IMR-90 (cell line): ENCODE measurements around the gene CES2. TPM values are rescaled to one million over a fixed set of nuclear protein-coding genes. Genes with fewer than 3 reads are reported as not detected.
A peak's percentile ranks its signal among the peaks of the same experiment; 100 is the strongest.

Source experiments
- ATAC-seq: fragments of 200-7000 bp; cut with Tn5 transposase; 2 replicates; pipeline ENCODE4 v1.9.1; 2020; ENCODE audit warnings: low read depth, mild to moderate bottlenecking, moderate library complexity
- BruUV-seq: library from RNA; stranded (reverse); fragments of 400-500 nt; replicated peaks from 2 replicates; lab custom pipeline; 2021; lab: Mats Ljungman, UMichigan
- CTCF ChIA-PET: fragments of 300-600 bp; formaldehyde crosslinking; extraction: SDS; loops from one replicate; lab custom pipeline; 2021; ENCODE audit warnings: antibody characterized with exemption; lab: Yijun Ruan, JAX
- POLR2A ChIA-PET: fragments of 300-600 bp; sonication (Branson Sonifier 250); formaldehyde crosslinking; loops from one replicate; lab custom pipeline; 2022; ENCODE audit warnings: antibody characterized with exemption; ENCODE audit not compliant: unreplicated experiment; lab: Charles Lee
- DNase-seq: peaks from one replicate; pipeline ENCODE4 v3.0.0; 2013
- H2AFZ ChIP-seq: replicated peaks from 2 replicates; pipeline ENCODE3; 2013; ENCODE audit warnings: low read length, mild to moderate bottlenecking; ENCODE audit not compliant: poor library complexity
- H2AK5ac ChIP-seq: 2 replicates; pipeline ENCODE4 v1.6.1; 2013; ENCODE audit warnings: low read depth, low read length, inconsistent platforms
- H2AK9ac ChIP-seq: replicated peaks from 2 replicates; pipeline ENCODE3; 2013; ENCODE audit warnings: mild to moderate bottlenecking, low read depth, low read length, moderate library complexity; ENCODE audit not compliant: poor library complexity
- H2BK120ac ChIP-seq: 2 replicates; pipeline ENCODE4 v1.6.1; 2013; ENCODE audit warnings: low read depth, low read length, inconsistent platforms
- H2BK15ac ChIP-seq: 3 replicates; pipeline ENCODE4 v1.6.1; 2013; ENCODE audit warnings: low read depth, low read length, inconsistent platforms
- H2BK20ac ChIP-seq: 2 replicates; pipeline ENCODE4 v1.6.1; 2013; ENCODE audit warnings: low read depth, mild to moderate bottlenecking, inconsistent platforms, low read length, moderate library complexity
- H2BK5ac ChIP-seq: 2 replicates; pipeline ENCODE4 v1.6.1; 2013; ENCODE audit warnings: mild to moderate bottlenecking, low read depth, low read length, inconsistent platforms; ENCODE audit not compliant: poor library complexity, severe bottlenecking
- H3K14ac ChIP-seq: replicated peaks from 2 replicates; pipeline ENCODE4 v1.6.1; 2013; ENCODE audit warnings: low read depth, low read length, inconsistent platforms
- H3K18ac ChIP-seq: 2 replicates; pipeline ENCODE4 v1.6.1; 2013; ENCODE audit warnings: low read depth, low read length, control low read depth
- H3K23ac ChIP-seq: 2 replicates; pipeline ENCODE4 v1.6.1; 2013; ENCODE audit warnings: low read depth, low read length, inconsistent platforms
- H3K27ac ChIP-seq: 2 replicates; pipeline ENCODE4 v1.5.1; 2013; ENCODE audit warnings: mild to moderate bottlenecking, control low read depth, low read length; ENCODE audit not compliant: insufficient read depth
- H3K27me3 ChIP-seq: 2 replicates; pipeline ENCODE4 v1.6.1; 2013; ENCODE audit warnings: low read length; ENCODE audit not compliant: control insufficient read depth, insufficient read depth
- H3K36me3 ChIP-seq: 2 replicates; pipeline ENCODE4 v1.6.1; 2013; ENCODE audit warnings: low read length, mixed read lengths; ENCODE audit not compliant: control insufficient read depth, insufficient read depth
- H3K4ac ChIP-seq: 2 replicates; pipeline ENCODE4 v1.6.1; 2013; ENCODE audit warnings: low read depth, low read length, inconsistent platforms
- H3K4me1 ChIP-seq: 2 replicates; pipeline ENCODE4 v1.6.1; 2013; ENCODE audit warnings: low read length, mixed read lengths; ENCODE audit not compliant: control insufficient read depth, insufficient read depth
- H3K4me2 ChIP-seq: 2 replicates; pipeline ENCODE4 v1.6.1; 2013; ENCODE audit warnings: low read depth, mild to moderate bottlenecking, control low read depth, low read length, moderate library complexity
- H3K4me3 ChIP-seq: 2 replicates; pipeline ENCODE4 v1.5.1; 2013; ENCODE audit warnings: low read depth, mild to moderate bottlenecking, control low read depth, low read length, moderate library complexity; ENCODE audit not compliant: insufficient read depth
- H3K56ac ChIP-seq: 2 replicates; pipeline ENCODE4 v1.6.1; 2013; ENCODE audit warnings: low read length, inconsistent platforms; ENCODE audit not compliant: insufficient read depth; ENCODE audit errors: extremely low read depth
- H3K79me1 ChIP-seq, 2 experiments: 2 replicates each; pipeline ENCODE4 v1.6.1; 2013; ENCODE audit warnings: low read length in 2 of 2, inconsistent platforms in 1 of 2, low read depth in 1 of 2
- H3K9ac ChIP-seq: 2 replicates; pipeline ENCODE4 v1.6.1; 2013; ENCODE audit warnings: low read depth, low read length, control low read depth
- H3K9me1 ChIP-seq: 2 replicates; pipeline ENCODE4 v1.6.1; 2013; ENCODE audit warnings: low read length, inconsistent platforms; ENCODE audit not compliant: insufficient read depth
- H3K9me3 ChIP-seq: 2 replicates; pipeline ENCODE4 v1.6.1; 2013; ENCODE audit warnings: low read length; ENCODE audit not compliant: control insufficient read depth, insufficient read depth
- H4K20me1 ChIP-seq: 2 replicates; pipeline ENCODE4 v1.6.1; 2013; ENCODE audit warnings: low read length, inconsistent platforms; ENCODE audit not compliant: insufficient read depth
- H4K5ac ChIP-seq: 2 replicates; pipeline ENCODE4 v1.6.1; 2013; ENCODE audit warnings: mild to moderate bottlenecking, low read depth, low read length, control low read depth
- H4K8ac ChIP-seq, 2 experiments: 2 replicates each; pipeline ENCODE4 v1.6.1; 2013; ENCODE audit warnings: low read depth in 2 of 2, low read length in 2 of 2, control low read depth in 1 of 2, inconsistent platforms in 1 of 2
- H4K91ac ChIP-seq: 2 replicates; pipeline ENCODE4 v1.6.1; 2013; ENCODE audit warnings: low read depth, low read length, inconsistent platforms; ENCODE audit not compliant: insufficient read depth
- BHLHE40 ChIP-seq: fragments of 150-350 bp; IDR thresholded peaks from 2 replicates; pipeline ENCODE4 v1.6.1; 2016; ENCODE audit warnings: mild to moderate bottlenecking, low read depth, low read length
- CEBPB ChIP-seq: IDR thresholded peaks from 2 replicates; pipeline ENCODE4 v1.6.1; 2012; ENCODE audit warnings: low read depth, low read length, improper control_type of control experiment
- CHD1 ChIP-seq: IDR thresholded peaks from 2 replicates; pipeline ENCODE4 v1.6.1; 2012; ENCODE audit warnings: low read depth, low read length, improper control_type of control experiment
- CTCF ChIP-seq: conservative IDR thresholded peaks from 2 replicates; pipeline ENCODE4 v1.5.1; 2012; ENCODE audit warnings: mild to moderate bottlenecking, low read depth, low read length, improper control_type of control experiment
- ELK1 ChIP-seq: fragments of 150-350 bp; IDR thresholded peaks from 2 replicates; pipeline ENCODE4 v1.6.1; 2016; ENCODE audit warnings: low read depth, mild to moderate bottlenecking, low read length, moderate library complexity, borderline replicate concordance
- FOS ChIP-seq: fragments of 150-350 bp; IDR thresholded peaks from 2 replicates; pipeline ENCODE4 v1.6.1; 2016; ENCODE audit warnings: low read depth, low read length
- MAFK ChIP-seq: IDR thresholded peaks from 2 replicates; pipeline ENCODE4 v1.6.1; 2012; ENCODE audit warnings: low read depth, low read length, improper control_type of control experiment
- MAZ ChIP-seq: IDR thresholded peaks from 2 replicates; pipeline ENCODE4 v1.6.1; 2012; ENCODE audit warnings: low read depth, mild to moderate bottlenecking, low read length, improper control_type of control experiment, moderate library complexity, borderline replicate concordance
- MXI1 ChIP-seq: IDR thresholded peaks from 2 replicates; pipeline ENCODE4 v1.6.1; 2012; ENCODE audit warnings: low read depth, mild to moderate bottlenecking, low read length, moderate library complexity, borderline replicate concordance
- NFE2L2 ChIP-seq: fragments of 150-350 bp; IDR thresholded peaks from 2 replicates; pipeline ENCODE4 v1.6.1; 2016; ENCODE audit warnings: low read depth, mild to moderate bottlenecking, low read length
- POLR2A ChIP-seq: IDR thresholded peaks from 2 replicates; pipeline ENCODE4 v1.6.1; 2012; ENCODE audit warnings: mild to moderate bottlenecking, low read depth, low read length
- RAD21 ChIP-seq: IDR thresholded peaks from 2 replicates; pipeline ENCODE4 v1.6.1; 2012; ENCODE audit warnings: low read length, improper control_type of control experiment
- RCOR1 ChIP-seq: IDR thresholded peaks from 2 replicates; pipeline ENCODE4 v1.6.1; 2012; ENCODE audit warnings: mild to moderate bottlenecking, low read length, improper control_type of control experiment; ENCODE audit not compliant: insufficient replicate concordance
- RFX5 ChIP-seq: IDR thresholded peaks from 2 replicates; pipeline ENCODE4 v1.8.0; 2012; ENCODE audit warnings: low read depth, mild to moderate bottlenecking, low read length, moderate library complexity
- SMC3 ChIP-seq: fragments of 150-350 bp; IDR thresholded peaks from 2 replicates; pipeline ENCODE4 v1.6.1; 2016; ENCODE audit warnings: low read depth, mild to moderate bottlenecking, antibody characterized with exemption, low read length, moderate library complexity
- WGBS, 2 experiments: methylation state at CpG; one replicate each; pipeline versions ENCODE4 v1.1.5 to v1.1.7; 2013; ENCODE audit warnings: missing lambda C conversion rate in 2 of 2; ENCODE audit not compliant: insufficient read length in 1 of 2; ENCODE audit errors: extremely low coverage in 2 of 2; 5-methylcytosine and 5-hydroxymethylcytosine counted together
- dilution Hi-C: fragments of 300-500 bp; cut with HindIII; formaldehyde crosslinking; loops from one replicate; pipeline ENCODE4 v1.14.3; 2018; ENCODE audit warnings: low sequenced_read_pairs; ENCODE audit not compliant: unreplicated experiment
- in situ Hi-C: fragments of 300-500 bp; cut with MboI; formaldehyde crosslinking; loops from 3 replicates; pipeline ENCODE4 v1.14.3; 2019; ENCODE audit warnings: low sequenced_read_pairs, inconsistent platforms, mixed read lengths
- intact Hi-C: fragments of 100-400 bp; cut with micrococcal nuclease; formaldehyde crosslinking; loops from 2 replicates; pipeline ENCODE4 v1.10.0; 2022
- polyA plus RNA-seq, 3 experiments: library from polyadenylated mRNA; depleted of rRNA; stranded (reverse); fragments of >200 nt; gene quantifications; 2 replicates each; pipeline ENCODE4 v1.2.3, GENCODE V29; 2012; ENCODE audit warnings: low replicate concordance in 1 of 3
- total RNA-seq: library from RNA; depleted of rRNA; stranded (reverse); fragments of >200 nt; gene quantifications from 2 replicates; pipeline ENCODE4 v1.2.3, GENCODE V29; 2012
- TF ChIP-seq, protein P1 (sequence below): fragments of 150-350 bp; IDR thresholded peaks from 2 replicates; pipeline ENCODE4 v1.6.1; 2017; ENCODE audit warnings: mild to moderate bottlenecking, antibody characterized with exemption, low read length, low read depth

Gene CES2
- total and polyA plus RNA-seq, 2 of the 4 experiments (the other 2 are of a cell fraction) = 15.1 to 23.2 TPM

DNA sequence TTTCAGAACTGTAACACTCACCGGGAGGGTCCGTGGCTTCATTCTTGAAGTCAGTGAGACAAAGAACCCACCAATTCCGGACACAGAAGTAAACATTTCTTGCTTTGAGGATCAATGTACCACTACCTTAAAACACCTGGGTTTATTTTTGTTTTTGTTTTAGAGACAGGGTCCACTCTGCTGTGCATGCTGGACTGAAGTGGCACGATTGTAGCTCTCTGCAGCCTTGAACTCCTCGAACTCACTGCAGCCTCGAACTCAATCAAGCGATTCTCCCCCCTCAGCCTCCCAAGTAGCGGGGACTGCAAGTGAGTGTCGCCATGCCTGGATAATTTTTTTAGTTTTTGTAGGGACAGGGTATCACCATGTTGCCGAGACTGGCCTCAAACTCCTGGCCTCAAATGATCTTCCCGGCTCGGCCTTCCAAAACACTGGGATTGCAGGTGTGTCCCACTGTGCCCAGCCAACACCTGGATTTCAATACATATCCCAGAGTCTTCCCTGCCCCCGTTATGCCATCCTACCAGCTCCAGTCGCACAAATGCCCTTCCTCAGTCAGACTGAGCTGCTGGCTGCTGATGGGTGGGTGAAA lies 40.1 kb downstream of the CES2 start:
- H4K5ac ChIP-seq = no peak overlapping the region
- H3K4me3 ChIP-seq = no peak overlapping the region
- H3K36me3 ChIP-seq = no peaks in the 10 kb centered on the region
- H3K79me1 ChIP-seq = no peaks in the 10 kb centered on the region
- H3K18ac ChIP-seq = no peak overlapping the region
- BruUV-seq = no TSS peak
- intact Hi-C loops = no loop called here
- no peaks in the 10 kb centered on the region for H4K20me1 ChIP-seq
- ATAC-seq (no peak), DNase-seq (no peak)
- H3K27me3 ChIP-seq = no peaks in the 10 kb centered on the region; the same call in 1 of the 2 replicates
- H2AK9ac ChIP-seq = no peak overlapping the region
- no peak overlapping the region for H2BK15ac ChIP-seq
- no peaks in the 10 kb centered on the region for H3K9me3 ChIP-seq
- ChIA-PET CTCF (interaction anchor here (1.1 to 1.8 kb wide), 3 partner anchors 14 to 210 kb away, joined by 4 to 6 read pairs (median 5); partner anchors contain the start of gene CES3), POLR2A (no interaction called here)
- no peak overlapping the region for H3K4ac ChIP-seq
- no peak overlapping the region for H3K27ac ChIP-seq
- H3K23ac ChIP-seq = no peak overlapping the region
- no peaks in the 10 kb centered on the region for H3K9me1 ChIP-seq
- WGBS, 2 experiments = 100% methylated on average over 2 of the region's 14 CpGs; no CpG with 5 or more reads in 1 of the 2 experiments
- H2BK5ac ChIP-seq = no peak overlapping the region
- no peak overlapping the region for H3K4me2 ChIP-seq
- no peak overlapping the region for H2AFZ ChIP-seq
- dilution Hi-C loops = no loop called here
- in situ Hi-C loops = no loop called here
- 0 out of 2 replicates have a peak overlapping the region, but pooled peaks have one; percentile 37 for H3K14ac ChIP-seq
- no peak overlapping the region for H4K8ac ChIP-seq
- no peak for TF ChIP-seq MAFK
- TF ChIP-seq FOS = no peak
- TF ChIP-seq MXI1 = no peak
- TF ChIP-seq BHLHE40 = no peak
- no peak for TF ChIP-seq MAZ
- no peak for TF ChIP-seq SMC3
- no peak for TF ChIP-seq RCOR1
- TF ChIP-seq CTCF = no peak
- TF ChIP-seq RAD21 = no peak
- TF ChIP-seq CEBPB = no peak
- no peak for TF ChIP-seq CHD1
- TF ChIP-seq ELK1 = no peak
- TF ChIP-seq POLR2A = no peak
- TF ChIP-seq, protein P1, sequence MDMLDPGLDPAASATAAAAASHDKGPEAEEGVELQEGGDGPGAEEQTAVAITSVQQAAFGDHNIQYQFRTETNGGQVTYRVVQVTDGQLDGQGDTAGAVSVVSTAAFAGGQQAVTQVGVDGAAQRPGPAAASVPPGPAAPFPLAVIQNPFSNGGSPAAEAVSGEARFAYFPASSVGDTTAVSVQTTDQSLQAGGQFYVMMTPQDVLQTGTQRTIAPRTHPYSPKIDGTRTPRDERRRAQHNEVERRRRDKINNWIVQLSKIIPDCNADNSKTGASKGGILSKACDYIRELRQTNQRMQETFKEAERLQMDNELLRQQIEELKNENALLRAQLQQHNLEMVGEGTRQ = no peak
- no peak for TF ChIP-seq NFE2L2
- TF ChIP-seq RFX5 = no peak
- H4K91ac ChIP-seq = no peak overlapping the region
- no peaks in the 10 kb centered on the region; the same call in 1 of the 2 replicates for H3K4me1 ChIP-seq
- no peak overlapping the region for H2BK20ac ChIP-seq
- no peak overlapping the region for H2BK120ac ChIP-seq
- H2AK5ac ChIP-seq = peak overlapping the region; percentile 47; the same call in 1 of the 2 replicates
- H3K56ac ChIP-seq = no peak overlapping the region
- H3K9ac ChIP-seq = no peak overlapping the region
